Measurements from ENCODE around the gene SRRM1. TPM values are rescaled to one million over a fixed set of nuclear protein-coding genes. Genes with fewer than 3 reads are reported as not detected.

Gene SRRM1
- total and polyA plus RNA-seq, 2 of the 8 experiments (the other 6 are each of a cell fraction or from before 2014, with no cell fraction given): 77.1 to 255 TPM

- Histone ChIP-seq H3K4me3 (ENCODE audit: extremely low read depth in 1 of 4, insufficient read depth in 2 of 4, low read depth in 3 of 4, low read length in 4 of 4) (no peak overlapping the region), H4K91ac (replicated peaks; ENCODE audit: insufficient read length, low read length) (no peak overlapping the region), H3K4ac (replicated peaks; ENCODE audit: insufficient read length, low read depth, low read length) (no peak overlapping the region), H2AFZ (ENCODE audit: low read length) (no peak overlapping the region), H4K20me1 (replicated peaks in 1 of 2; ENCODE audit: control insufficient read depth in 1 of 2, insufficient read depth in 2 of 2, low read length in 2 of 2) (no peaks in the 10 kb centered on the region), H3K23me2 (ENCODE audit: low read depth, low read length) (no peaks in the 10 kb centered on the region), H3K23ac (ENCODE audit: insufficient read length) (no peak overlapping the region), H2BK5ac (ENCODE audit: low read depth, low read length) (no peak overlapping the region), H3K4me2 (ENCODE audit: insufficient read depth in 1 of 2, low read depth in 2 of 2, low read length in 2 of 2) (no peak overlapping the region), H3K9me3 (ENCODE audit: insufficient read depth in 2 of 2, low read depth in 1 of 2, low read length in 1 of 2) (no peaks in the 10 kb centered on the region), H3K79me2 (ENCODE audit: control insufficient read depth in 1 of 2, insufficient read depth in 2 of 2, low read length in 2 of 2) (no peaks in the 10 kb centered on the region), H4K8ac (ENCODE audit: extremely low read depth, insufficient read depth, low read length) (no peak overlapping the region), H3K4me1 (replicated peaks in 1 of 4; ENCODE audit: control insufficient read depth in 3 of 4, insufficient read depth in 4 of 4, low read length in 3 of 4) (no peaks in the 10 kb centered on the region), H2BK120ac (replicated peaks; ENCODE audit: low read depth, low read length) (no peak overlapping the region), H3K18ac (ENCODE audit: extremely low read depth, low read length) (no peak overlapping the region), H3K9ac (replicated peaks in 1 of 4; ENCODE audit: extremely low read depth in 1 of 4, low read depth in 3 of 4, low read length in 3 of 4) (no peak overlapping the region), H2AK5ac (ENCODE audit: low read depth, low read length) (no peak overlapping the region), H3K27me3 (replicated peaks in 1 of 4; ENCODE audit: control insufficient read depth in 3 of 4, extremely low read depth in 1 of 4, insufficient read depth in 3 of 4, low read length in 3 of 4) (no peaks in the 10 kb centered on the region), H3K14ac (ENCODE audit: insufficient read length) (no peak overlapping the region), H3K36me3 (ENCODE audit: control insufficient read depth in 2 of 4, insufficient read depth in 4 of 4, low read length in 3 of 4) (no peaks in the 10 kb centered on the region), H3K27ac (ENCODE audit: low read depth, low read length) (no peak overlapping the region), H2BK20ac (ENCODE audit: low read length) (no peak overlapping the region), H2BK12ac (ENCODE audit: low read depth, low read length) (no peak overlapping the region), H3K79me1 (ENCODE audit: low read depth, low read length) (no peaks in the 10 kb centered on the region), H2BK15ac (ENCODE audit: low read length) (no peak overlapping the region), H3K56ac (replicated peaks; ENCODE audit: insufficient read length, low read depth, low read length) (no peak overlapping the region), H4K5ac (ENCODE audit: insufficient read length, low read depth, low read length) (no peak overlapping the region)
- DNase-seq (ENCODE audit: low read depth in 1 of 2, low spot score in 2 of 2) (no peak), FAIRE-seq (no peak)
- TF ChIP-seq CTBP2 (IDR thresholded peaks at IDR 0.05; ENCODE audit: borderline replicate concordance, insufficient read depth, insufficient read length, low read length) (no peak), KDM4A (IDR thresholded peaks at IDR 0.05; ENCODE audit: low read depth, low read length, severe bottlenecking) (no peak), TBP (IDR thresholded peaks at IDR 0.05; ENCODE audit: low read depth, low read length) (no peak), CBX8 (IDR thresholded peaks at IDR 0.05; ENCODE audit: borderline replicate concordance, low read depth, low read length) (no peak), SP4 (IDR thresholded peaks at IDR 0.05; ENCODE audit: low read length) (no peak), CBX5 (IDR thresholded peaks at IDR 0.05; ENCODE audit: low read depth, low read length) (no peak), KDM1A (IDR thresholded peaks at IDR 0.05; ENCODE audit: borderline replicate concordance, low read length) (no peak)
- POLR2A ChIA-PET (ENCODE audit: partially characterized antibody): interaction anchor here (0.8 kb wide), 1 partner anchor 39 kb away, joined by 3 read pairs; no protein-coding TSS in a partner anchor
- CTCF ChIA-PET (ENCODE audit: partially characterized antibody): interaction anchor here (5.7 kb wide), 1 partner anchor 12 kb away, joined by 41 read pairs; no protein-coding TSS in a partner anchor
- WGBS, 2 experiments (ENCODE audit: extremely low coverage in 1 of 2, insufficient coverage in 1 of 2, insufficient read length in 1 of 2, insufficient replicate concordance in 2 of 2, low coverage in 1 of 2, low lambda C conversion rate in 2 of 2, missing lambda C conversion rate in 1 of 2): 88% methylated on average over 3 of the region's 3 CpGs; no CpG with 5 or more reads in 1 of the 2 experiments
These were observed 43.8 kb upstream of the SRRM1 start for GRCh38 chr1:24599265-24599664.

Data from H1 (cell line).